ENCODE measurements around the gene FARP1.

The FARP1 gene

GRCh38 chr13:98301721-98302120, 158.8 kb downstream of the FARP1 start:
- no peak for DNase-seq (ENCODE audit: low read depth in 2 of 2, low spot score in 1 of 2)

GRCh38 chr13:98303858-98304257, 161.0 kb downstream of the FARP1 start:
- DNase-seq (ENCODE audit: low read depth in 2 of 2, low spot score in 1 of 2) = no peak

GRCh38 chr13:98305670-98306069, 162.8 kb downstream of the FARP1 start:
- no peak for DNase-seq (ENCODE audit: low read depth in 2 of 2, low spot score in 1 of 2)

GRCh38 chr13:98307463-98308085, 164.7 kb downstream of the FARP1 start:
- DNase-seq (ENCODE audit: low read depth in 2 of 2, low spot score in 1 of 2) = no peak

- DNase-seq (ENCODE audit: low read depth in 2 of 2, low spot score in 1 of 2) = no peak
Measured at GRCh38 chr13:98308086-98308911, 165.4 kb downstream of the FARP1 start.

GRCh38 chr13:98309569-98310335, 166.9 kb downstream of the FARP1 start:
- DNase-seq (ENCODE audit: low read depth in 2 of 2, low spot score in 1 of 2) = no peak

GRCh38 chr13:98310485-98311199, 167.7 kb downstream of the FARP1 start:
- no peak for DNase-seq (ENCODE audit: low read depth in 2 of 2, low spot score in 1 of 2)

GRCh38 chr13:98311200-98311548, 168.3 kb downstream of the FARP1 start:
- no peak for DNase-seq (ENCODE audit: low read depth in 2 of 2, low spot score in 1 of 2)

- no peak for DNase-seq (ENCODE audit: low read depth in 2 of 2, low spot score in 1 of 2)
Measured at GRCh38 chr13:98312606-98313005, 169.7 kb downstream of the FARP1 start.

GRCh38 chr13:98313023-98313921, 170.4 kb downstream of the FARP1 start:
- no peak for DNase-seq (ENCODE audit: low read depth in 2 of 2, low spot score in 1 of 2)

GRCh38 chr13:98313922-98314292, 171.0 kb downstream of the FARP1 start:
- DNase-seq (ENCODE audit: low read depth in 2 of 2, low spot score in 1 of 2) = no peak

GRCh38 chr13:98315466-98315865, 172.6 kb downstream of the FARP1 start:
- no peak for DNase-seq (ENCODE audit: low read depth in 2 of 2, low spot score in 1 of 2)

GRCh38 chr13:98315902-98316301, 173.0 kb downstream of the FARP1 start:
- DNase-seq (ENCODE audit: low read depth in 2 of 2, low spot score in 1 of 2) = no peak

GRCh38 chr13:98317573-98318171, 174.8 kb downstream of the FARP1 start:
- no peak for DNase-seq (ENCODE audit: low read depth in 2 of 2, low spot score in 1 of 2)

- DNase-seq (ENCODE audit: low read depth in 2 of 2, low spot score in 1 of 2) = no peak
Measured at GRCh38 chr13:98318263-98318878, 175.5 kb downstream of the FARP1 start.

- no peak for DNase-seq (ENCODE audit: low read depth in 2 of 2, low spot score in 1 of 2)
Measured at GRCh38 chr13:98320561-98321105, 177.7 kb downstream of the FARP1 start.

GRCh38 chr13:98321395-98321794, 178.5 kb downstream of the FARP1 start:
- no peak for DNase-seq (ENCODE audit: low read depth in 2 of 2, low spot score in 1 of 2)

GRCh38 chr13:98322091-98322718, 179.3 kb downstream of the FARP1 start:
- no peak for DNase-seq (ENCODE audit: low read depth in 2 of 2, low spot score in 1 of 2)

- no peak for DNase-seq (ENCODE audit: low read depth in 2 of 2, low spot score in 1 of 2)
Measured at GRCh38 chr13:98324105-98324504, 181.2 kb downstream of the FARP1 start.

All from stimulated activated CD8-positive, alpha-beta memory T cell treated with anti-CD3 and anti-CD28 coated beads, Interleukin-4, amount 100 ng/mL, for 4 hours (primary cell).